GM06990 (cell line): ENCODE results near the gene PLEKHA6.

ENCODE experiments used
- DNase-seq: peaks from one replicate; pipeline ENCODE4 v3.0.0-alpha.2; 2011; ENCODE audit not compliant: insufficient read length; ENCODE audit errors: extremely low read depth
- H3K27me3 ChIP-seq: replicated peaks from 2 replicates; pipeline ENCODE4 v1.6.0; 2011; ENCODE audit warnings: low read length; ENCODE audit not compliant: control insufficient read depth, insufficient read depth
- H3K36me3 ChIP-seq: 2 replicates; pipeline ENCODE4 v1.5.1; 2011; ENCODE audit warnings: low read length; ENCODE audit not compliant: control insufficient read depth, insufficient read depth
- H3K4me3 ChIP-seq: replicated peaks from 2 replicates; pipeline ENCODE4 v1.5.1; 2011; ENCODE audit warnings: low read depth, mild to moderate bottlenecking, control low read depth, low read length
- TF ChIP-seq, protein P1 (sequence below): IDR thresholded peaks from 2 replicates; pipeline ENCODE4 v1.5.1; 2011; ENCODE audit warnings: low read length, control low read depth, mild to moderate bottlenecking, inconsistent platforms; ENCODE audit not compliant: insufficient read depth, poor library complexity, severe bottlenecking

PLEKHA6 gene

DNA sequence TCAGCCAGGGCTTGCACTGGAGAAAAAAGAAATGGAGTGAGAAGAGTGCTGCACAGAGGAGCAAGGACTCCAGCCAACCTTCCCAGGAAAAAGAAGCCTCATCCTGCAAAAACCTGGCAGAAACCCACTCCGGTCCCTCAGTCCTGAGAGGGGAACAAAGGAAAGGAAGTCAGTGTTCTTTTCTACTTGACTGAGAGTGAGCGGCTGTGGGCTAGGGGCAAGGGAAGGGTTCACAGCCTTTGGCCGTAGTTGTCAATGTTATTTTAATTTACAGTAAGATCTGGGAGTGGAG lies 137.0 kb downstream of the PLEKHA6 start:
- Histone ChIP-seq H3K4me3 (no peak overlapping the region), H3K36me3 (no peaks in the 10 kb centered on the region), H3K27me3 (no peaks in the 10 kb centered on the region)
- TF ChIP-seq, protein P1, sequence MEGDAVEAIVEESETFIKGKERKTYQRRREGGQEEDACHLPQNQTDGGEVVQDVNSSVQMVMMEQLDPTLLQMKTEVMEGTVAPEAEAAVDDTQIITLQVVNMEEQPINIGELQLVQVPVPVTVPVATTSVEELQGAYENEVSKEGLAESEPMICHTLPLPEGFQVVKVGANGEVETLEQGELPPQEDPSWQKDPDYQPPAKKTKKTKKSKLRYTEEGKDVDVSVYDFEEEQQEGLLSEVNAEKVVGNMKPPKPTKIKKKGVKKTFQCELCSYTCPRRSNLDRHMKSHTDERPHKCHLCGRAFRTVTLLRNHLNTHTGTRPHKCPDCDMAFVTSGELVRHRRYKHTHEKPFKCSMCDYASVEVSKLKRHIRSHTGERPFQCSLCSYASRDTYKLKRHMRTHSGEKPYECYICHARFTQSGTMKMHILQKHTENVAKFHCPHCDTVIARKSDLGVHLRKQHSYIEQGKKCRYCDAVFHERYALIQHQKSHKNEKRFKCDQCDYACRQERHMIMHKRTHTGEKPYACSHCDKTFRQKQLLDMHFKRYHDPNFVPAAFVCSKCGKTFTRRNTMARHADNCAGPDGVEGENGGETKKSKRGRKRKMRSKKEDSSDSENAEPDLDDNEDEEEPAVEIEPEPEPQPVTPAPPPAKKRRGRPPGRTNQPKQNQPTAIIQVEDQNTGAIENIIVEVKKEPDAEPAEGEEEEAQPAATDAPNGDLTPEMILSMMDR = no peak
- DNase-seq = no peak

DNA sequence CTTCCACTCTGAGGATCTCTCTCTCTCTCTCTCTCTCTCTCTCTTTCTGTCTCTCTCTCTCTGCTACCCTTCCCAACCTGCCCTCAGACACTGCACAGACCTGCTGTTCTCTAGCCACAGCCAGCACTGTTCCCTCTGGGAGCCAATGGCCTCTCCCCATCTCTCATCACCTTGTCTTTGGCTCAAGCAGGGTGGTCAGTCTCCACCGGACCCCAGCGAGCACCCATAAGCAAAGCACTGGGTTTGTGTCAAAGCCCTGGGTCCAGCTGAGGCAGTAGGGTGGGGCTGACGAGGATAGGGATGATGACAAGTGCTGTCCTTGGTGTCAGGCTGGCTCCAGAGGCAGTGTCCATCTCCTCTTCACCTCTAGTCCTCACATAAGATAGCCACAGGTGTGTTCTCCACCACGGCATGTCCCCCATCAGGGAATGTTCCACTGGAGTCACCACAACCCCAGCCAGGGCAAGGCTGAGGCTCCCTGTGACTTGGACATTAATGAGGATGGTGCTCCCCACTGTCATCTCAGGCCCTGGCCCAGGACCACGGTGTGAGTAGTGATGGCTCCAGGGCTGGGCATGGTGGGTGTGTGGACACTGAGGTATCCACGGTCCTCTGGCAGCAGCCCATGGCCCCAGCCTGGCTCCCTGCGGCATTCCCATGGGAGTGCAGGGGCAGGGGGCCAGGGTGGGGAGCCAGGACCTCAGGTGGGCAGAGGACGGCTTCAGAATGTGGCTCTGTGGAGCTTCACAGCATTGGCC lies 137.5 kb downstream of the PLEKHA6 start:
- H3K27me3 ChIP-seq = no peaks in the 10 kb centered on the region
- TF ChIP-seq, protein P1 = no peak
- H3K36me3 ChIP-seq = no peaks in the 10 kb centered on the region
- no peak overlapping the region for H3K4me3 ChIP-seq
- no peak for DNase-seq

DNA sequence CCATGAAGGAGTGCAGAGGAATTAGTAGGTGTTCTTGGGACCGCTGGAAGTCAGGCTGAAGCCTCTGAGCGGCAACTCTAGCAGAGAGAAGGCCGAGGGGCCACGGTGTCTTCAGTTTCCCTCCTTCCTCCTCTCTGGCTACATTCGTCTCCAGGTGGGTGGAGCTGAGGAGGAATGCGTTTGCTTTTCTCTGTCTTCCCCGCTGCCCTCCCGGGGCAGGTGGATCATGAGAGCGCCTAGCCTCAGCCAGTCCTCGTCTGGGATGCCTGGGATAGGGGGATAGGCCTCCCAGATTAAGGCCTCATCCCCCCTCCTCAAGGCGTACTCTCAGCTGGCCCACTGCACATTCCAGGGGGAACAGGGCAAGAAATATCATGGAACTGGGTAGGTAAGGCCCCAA lies 138.5 kb downstream of the PLEKHA6 start:
- TF ChIP-seq, protein P1 = no peak
- no peaks in the 10 kb centered on the region for H3K27me3 ChIP-seq

DNA sequence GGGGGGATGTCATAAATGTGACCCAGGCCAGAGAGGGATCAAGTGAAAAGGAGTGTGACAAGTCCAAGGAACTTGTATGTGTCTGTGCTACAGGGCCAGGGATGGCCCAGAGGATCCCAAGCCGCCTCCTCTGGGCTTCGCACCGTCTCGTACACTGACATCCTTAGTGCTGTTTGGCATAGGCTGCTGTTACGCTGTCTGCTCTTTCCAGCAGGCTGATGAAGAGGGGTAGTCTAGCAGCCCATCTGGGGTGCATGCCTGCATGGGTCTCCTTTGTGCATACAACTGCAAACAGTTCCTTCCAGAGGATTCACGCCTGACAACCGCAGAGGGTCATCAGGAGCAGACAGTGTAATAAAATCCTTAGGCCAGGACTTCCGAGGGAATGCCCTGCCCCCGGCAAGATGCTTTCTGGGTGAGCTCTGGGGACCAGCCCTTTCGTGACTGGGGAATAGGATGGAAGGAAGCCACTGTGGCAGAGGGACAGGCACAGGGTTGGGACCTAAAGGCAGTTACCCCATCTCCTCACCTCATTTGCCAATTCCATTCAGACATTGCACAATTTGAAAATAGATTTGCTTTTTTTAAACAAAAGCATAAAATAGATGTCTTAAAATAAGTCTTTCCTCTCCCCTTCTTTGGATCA lies 139.6 kb downstream of the PLEKHA6 start:
- DNase-seq = no peak
- Histone ChIP-seq H3K36me3 (no peaks in the 10 kb centered on the region), H3K4me3 (no peak overlapping the region), H3K27me3 (no peaks in the 10 kb centered on the region)
- TF ChIP-seq, protein P1 = no peak

More for the DNA sequence above, 138.5 kb downstream of the PLEKHA6 start:
- Histone ChIP-seq H3K36me3 (no peaks in the 10 kb centered on the region), H3K4me3 (no peak overlapping the region)
- DNase-seq = no peak

DNA sequence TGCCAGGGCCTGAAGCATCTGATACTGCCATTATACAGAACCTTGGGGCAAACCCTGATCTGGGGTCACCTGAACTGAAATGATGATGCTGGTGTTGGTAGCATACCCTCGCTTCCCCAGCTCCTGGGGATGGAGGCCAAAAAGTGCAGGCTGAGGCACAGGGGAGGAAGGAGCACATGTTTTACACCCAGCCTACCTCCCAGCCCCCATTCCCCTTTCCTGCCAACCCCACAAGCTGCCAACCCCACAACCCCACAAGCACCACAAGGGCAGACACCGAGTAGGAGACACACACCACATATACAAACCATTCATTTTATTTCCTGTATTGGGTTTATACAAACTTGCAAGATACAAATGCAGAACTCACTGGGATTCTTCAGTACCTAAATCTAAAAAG lies 141.2 kb downstream of the PLEKHA6 start:
- DNase-seq = no peak
- H3K36me3 ChIP-seq = no peaks in the 10 kb centered on the region
- H3K4me3 ChIP-seq = no peak overlapping the region
- TF ChIP-seq, protein P1 = no peak
- H3K27me3 ChIP-seq = no peaks in the 10 kb centered on the region; the same call in 1 of the 2 replicates

DNA sequence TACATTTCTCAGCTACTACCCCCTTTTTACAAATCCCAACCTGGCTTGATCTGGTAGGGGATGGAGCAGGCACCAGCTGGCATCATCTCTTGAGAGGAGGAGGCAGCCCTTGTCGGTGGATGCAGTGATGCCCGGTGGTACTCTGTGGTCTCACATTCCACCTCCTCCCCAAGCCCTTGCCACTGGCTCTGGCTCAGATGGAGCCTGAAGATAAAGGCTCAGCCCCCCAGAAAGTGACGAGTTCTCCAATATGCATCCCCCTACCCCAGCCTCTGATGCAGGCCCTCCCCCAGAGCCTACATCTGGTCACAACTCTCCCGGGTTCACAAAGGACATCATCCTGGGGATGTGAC lies 142.1 kb downstream of the PLEKHA6 start:
- H3K4me3 ChIP-seq = no peak overlapping the region
- no peaks in the 10 kb centered on the region; the same call in none of the 2 replicates for H3K27me3 ChIP-seq
- no peaks in the 10 kb centered on the region for H3K36me3 ChIP-seq
- no peak for DNase-seq
- TF ChIP-seq, protein P1 = no peak
